Measurements from ENCODE around the gene PRKG1.

GRCh38 chr10:51886438-51887068 lies 812.3 kb downstream of the PRKG1 start:
- TF ChIP-seq NFE2L1 (CRISPR knock-in tag; IDR thresholded peaks at IDR 0.05): no peak
- TF ChIP-seq, protein P1, sequence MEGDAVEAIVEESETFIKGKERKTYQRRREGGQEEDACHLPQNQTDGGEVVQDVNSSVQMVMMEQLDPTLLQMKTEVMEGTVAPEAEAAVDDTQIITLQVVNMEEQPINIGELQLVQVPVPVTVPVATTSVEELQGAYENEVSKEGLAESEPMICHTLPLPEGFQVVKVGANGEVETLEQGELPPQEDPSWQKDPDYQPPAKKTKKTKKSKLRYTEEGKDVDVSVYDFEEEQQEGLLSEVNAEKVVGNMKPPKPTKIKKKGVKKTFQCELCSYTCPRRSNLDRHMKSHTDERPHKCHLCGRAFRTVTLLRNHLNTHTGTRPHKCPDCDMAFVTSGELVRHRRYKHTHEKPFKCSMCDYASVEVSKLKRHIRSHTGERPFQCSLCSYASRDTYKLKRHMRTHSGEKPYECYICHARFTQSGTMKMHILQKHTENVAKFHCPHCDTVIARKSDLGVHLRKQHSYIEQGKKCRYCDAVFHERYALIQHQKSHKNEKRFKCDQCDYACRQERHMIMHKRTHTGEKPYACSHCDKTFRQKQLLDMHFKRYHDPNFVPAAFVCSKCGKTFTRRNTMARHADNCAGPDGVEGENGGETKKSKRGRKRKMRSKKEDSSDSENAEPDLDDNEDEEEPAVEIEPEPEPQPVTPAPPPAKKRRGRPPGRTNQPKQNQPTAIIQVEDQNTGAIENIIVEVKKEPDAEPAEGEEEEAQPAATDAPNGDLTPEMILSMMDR (IDR thresholded peaks at IDR 0.05): no peak
- TF ChIP-seq SP1 (CRISPR knock-in tag; conservative IDR thresholded peaks at IDR 0.05): no peak
- no peak for TF ChIP-seq ESRRA (CRISPR knock-in tag; IDR thresholded peaks at IDR 0.05; ENCODE audit: borderline replicate concordance)
- TF ChIP-seq, protein P2, sequence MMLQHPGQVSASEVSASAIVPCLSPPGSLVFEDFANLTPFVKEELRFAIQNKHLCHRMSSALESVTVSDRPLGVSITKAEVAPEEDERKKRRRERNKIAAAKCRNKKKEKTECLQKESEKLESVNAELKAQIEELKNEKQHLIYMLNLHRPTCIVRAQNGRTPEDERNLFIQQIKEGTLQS (CRISPR knock-in tag; conservative IDR thresholded peaks at IDR 0.05): no peak
- no peak for TF ChIP-seq MYBL2 (CRISPR knock-in tag; IDR thresholded peaks at IDR 0.05)
- no peak for TF ChIP-seq ATF2 (CRISPR knock-in tag; IDR thresholded peaks at IDR 0.05; ENCODE audit: borderline replicate concordance, low read depth)
- no peak for TF ChIP-seq TP53 (CRISPR knock-in tag; IDR thresholded peaks at IDR 0.05)
- no peak for TF ChIP-seq GRHL2 (CRISPR knock-in tag; IDR thresholded peaks at IDR 0.05; ENCODE audit: insufficient replicate concordance, severe bottlenecking)
- no peak for TF ChIP-seq ZBTB43 (CRISPR knock-in tag; IDR thresholded peaks at IDR 0.05)
- TF ChIP-seq, protein P3, sequence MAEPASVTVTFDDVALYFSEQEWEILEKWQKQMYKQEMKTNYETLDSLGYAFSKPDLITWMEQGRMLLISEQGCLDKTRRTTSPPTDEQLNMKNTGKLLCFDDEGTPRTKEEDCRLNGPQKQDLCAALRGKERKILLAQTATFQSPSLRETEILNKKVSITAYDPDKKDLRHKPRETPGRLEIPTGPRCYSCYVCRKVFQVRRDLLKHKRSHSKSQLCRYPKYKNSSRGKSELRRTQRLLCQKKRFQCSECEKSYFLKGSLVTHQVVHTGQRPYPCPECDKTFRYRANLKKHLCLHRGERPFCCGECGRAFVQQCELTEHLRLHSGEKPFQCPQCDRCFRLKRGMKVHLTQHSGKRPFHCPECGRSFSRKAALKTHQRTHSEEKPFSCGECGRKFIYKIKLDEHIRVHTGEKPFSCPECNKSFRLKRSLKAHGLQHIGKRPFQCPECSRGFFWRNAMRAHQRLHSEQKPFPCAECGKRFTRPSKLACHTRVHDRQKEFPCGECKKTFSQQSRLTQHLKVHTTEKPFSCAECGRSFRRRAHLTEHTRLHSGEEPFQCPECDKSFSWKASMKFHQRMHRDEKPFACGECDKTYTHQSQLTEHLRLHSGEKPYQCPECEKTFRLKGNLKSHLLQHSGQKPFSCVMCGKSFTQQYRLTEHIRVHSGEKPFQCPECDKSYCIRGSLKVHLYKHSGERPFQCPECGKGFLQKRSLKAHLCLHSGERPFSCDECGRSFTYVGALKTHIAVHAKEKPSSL (CRISPR knock-in tag; conservative IDR thresholded peaks at IDR 0.05): no peak
- TF ChIP-seq TCF7 (CRISPR knock-in tag; IDR thresholded peaks at IDR 0.05; ENCODE audit: low read depth): no peak

Measured in WTC11 (cell line).